Measurements from ENCODE around the gene SLIT3. TPM values are rescaled to one million over a fixed set of nuclear protein-coding genes. Genes with fewer than 3 reads are reported as not detected.

The SLIT3 gene
- total RNA-seq, 1 experiment from 2014 or later: 0.92 TPM

GRCh38 chr5:169119288-169120048 lies 181.5 kb downstream of the SLIT3 start:
- Histone ChIP-seq H3T11ph (ENCODE audit: low read length) (no peak overlapping the region), H4K91ac (ENCODE audit: insufficient read length, low read depth, low read length) (no peak overlapping the region), H3K23me2 (ENCODE audit: insufficient read length, low read depth, low read length, poor library complexity, severe bottlenecking) (no peaks in the 10 kb centered on the region), H3K23ac (ENCODE audit: insufficient read length, low read depth, low read length) (no peak overlapping the region), H3K14ac (ENCODE audit: insufficient read depth, low read length) (no peak overlapping the region), H3K4me2 (ENCODE audit: insufficient read depth, insufficient read length, low read length) (no peak overlapping the region), H3K27ac (ENCODE audit: insufficient read length, low read depth, low read length) (no peak overlapping the region), H3K79me2 (ENCODE audit: insufficient read depth, low read length) (no peaks in the 10 kb centered on the region), H3K79me1 (ENCODE audit: insufficient read depth, low read depth, low read length, poor library complexity, severe bottlenecking) (no peaks in the 10 kb centered on the region), H3K56ac (ENCODE audit: insufficient read length, low read depth, low read length) (no peak overlapping the region), H4K5ac (ENCODE audit: insufficient read length, low read depth, low read length) (no peak overlapping the region), H2BK5ac (ENCODE audit: insufficient read length, low read length) (no peak overlapping the region), H3K9ac (ENCODE audit: extremely low read depth, insufficient read length, low read length) (no peak overlapping the region), H3K9me3 (ENCODE audit: control insufficient read depth, low read depth, low read length) (no peaks in the 10 kb centered on the region), H2BK120ac (ENCODE audit: low read depth, low read length, poor library complexity, severe bottlenecking) (no peak overlapping the region), H2AK5ac (ENCODE audit: insufficient read length, low read length) (no peak overlapping the region), H2BK15ac (ENCODE audit: low read depth, low read length) (no peak overlapping the region), H3K27me3 (ENCODE audit: insufficient read depth, low read length) (no peaks in the 10 kb centered on the region), H2AFZ (ENCODE audit: low read length) (no peak overlapping the region), H2BK12ac (ENCODE audit: insufficient read length, low read depth, low read length) (no peak overlapping the region), H3K18ac (ENCODE audit: insufficient read length, low read depth, low read length) (no peak overlapping the region), H3K4me1 (ENCODE audit: insufficient read depth, low read length) (no peaks in the 10 kb centered on the region; the same call in 1 of the 2 replicates), H4K8ac (replicated peaks; ENCODE audit: insufficient read length, low read depth, low read length) (no peak overlapping the region), H4K20me1 (ENCODE audit: control insufficient read depth, insufficient read depth, insufficient read length) (no peaks in the 10 kb centered on the region), H3K4ac (ENCODE audit: low read depth, low read length) (no peak overlapping the region), H2BK20ac (ENCODE audit: low read depth, low read length, poor library complexity, severe bottlenecking) (no peak overlapping the region)
- no peak for DNase-seq
- no peak for TF ChIP-seq CTCF (conservative IDR thresholded peaks at IDR 0.05)
- Mint-ChIP-seq H3K27ac (no peak overlapping the region), H3K4me3 (no peak overlapping the region), H3K36me3 (ENCODE audit: insufficient read depth in 1 of 3, low read depth in 3 of 3) (peaks cover 0 to 6% (median 0%) of the 10 kb centered on the region in 3 experiments; a peak in 2 of 7 replicates), H3K27me3 (ENCODE audit: low read depth) (no peaks in the 10 kb centered on the region), H3K9me3 (peaks cover 2 to 6% of the 10 kb centered on the region in 2 experiments; a peak in 3 of 5 replicates), H3K4me1 (peaks cover 14 to 22% of the 10 kb centered on the region in 2 experiments)
- WGBS (ENCODE audit: extremely low coverage, insufficient read length, low lambda C conversion rate): no CpG with 5 or more reads among the region's 6 CpGs
